Gastroesophageal sphincter (tissue), 3 donors: Measurements from ENCODE around the gene ABL2.

Experiments
- CTCF ChIP-seq, 4 experiments: fragments of 200-600 bp in 2 of 4; fragments of 450-650 bp in 2 of 4; sonication (generic) in 1 of 4; IDR thresholded peaks; one replicate each; pipeline ENCODE4 v1.5.1; 2017 to 2019; ENCODE audit warnings: antibody characterized with exemption in 4 of 4, mild to moderate bottlenecking in 2 of 4, moderate library complexity in 2 of 4
- EP300 ChIP-seq: sonication (generic); formaldehyde crosslinking; IDR thresholded peaks from one replicate; pipeline ENCODE4 v1.6.1; 2017; ENCODE audit warnings: antibody characterized with exemption, mild to moderate bottlenecking

GRCh38 chr1:179126338-179127060 is 103.0 kb downstream of the ABL2 start:
- TF ChIP-seq CTCF (IDR thresholded peaks at IDR 0.05) (no peak), EP300 (no peak)
